PC-9 (cell line): ENCODE data around the gene FIZ1. TPM values are rescaled to one million over a fixed set of nuclear protein-coding genes. Genes with fewer than 3 reads are reported as not detected.

Experiments used
- BruUV-seq: library from RNA; stranded (reverse); fragments of 400-500 nt; replicated peaks from 2 replicates; lab custom pipeline; 2021; lab: Mats Ljungman, UMichigan
- CTCF ChIA-PET: fragments of 300-600 bp; sonication (Branson Sonifier 250); formaldehyde crosslinking; loops from one replicate; lab custom pipeline; 2022; ENCODE audit warnings: antibody characterized with exemption; lab: Charles Lee
- POLR2A ChIA-PET: fragments of 300-600 bp; sonication (Branson Sonifier 250); formaldehyde crosslinking; loops from one replicate; lab custom pipeline; 2022; ENCODE audit warnings: antibody characterized with exemption; ENCODE audit not compliant: unreplicated experiment; lab: Charles Lee
- DNase-seq, 2 experiments: peaks; one replicate each; pipeline versions ENCODE4 v3.0.0 to v3.0.0-alpha.2; 2015 to 2022; ENCODE audit warnings: mixed read lengths in 1 of 2
- H2AFZ ChIP-seq: fragments of 200-600 bp; sonication (generic); 2 replicates; pipeline ENCODE4 v1.8.1; 2017; ENCODE audit warnings: antibody characterized with exemption
- H3F3A ChIP-seq: fragments of 200-600 bp; sonication (generic); 2 replicates; pipeline ENCODE4 v1.8.1; 2017; ENCODE audit warnings: antibody characterized with exemption, mild to moderate bottlenecking, low read depth; ENCODE audit not compliant: insufficient read depth
- H3K27ac ChIP-seq: fragments of 200-600 bp; sonication (generic); 2 replicates; pipeline ENCODE4 v1.6.1; 2016; ENCODE audit warnings: mixed run types
- H3K27me3 ChIP-seq: fragments of 200-600 bp; sonication (generic); 2 replicates; pipeline ENCODE4 v1.6.1; 2016; ENCODE audit warnings: low read depth, mixed run types; ENCODE audit not compliant: insufficient read depth
- H3K36me3 ChIP-seq: fragments of 200-600 bp; sonication (generic); 2 replicates; pipeline ENCODE4 v1.6.1; 2016; ENCODE audit warnings: low read depth, mixed run types
- H3K4me1 ChIP-seq: fragments of 200-600 bp; sonication (generic); replicated peaks from 2 replicates; pipeline ENCODE4 v1.6.1; 2016; ENCODE audit warnings: mixed run types; ENCODE audit not compliant: insufficient read depth
- H3K4me2 ChIP-seq: fragments of 200-600 bp; sonication (generic); 2 replicates; pipeline ENCODE4 v1.6.1; 2017; ENCODE audit warnings: mixed run types
- H3K4me3 ChIP-seq: fragments of 200-600 bp; sonication (generic); 2 replicates; pipeline ENCODE4 v1.6.1; 2016; ENCODE audit warnings: mixed run types
- H3K79me2 ChIP-seq: fragments of 200-600 bp; sonication (generic); 2 replicates; pipeline ENCODE4 v1.6.1; 2017; ENCODE audit warnings: low read depth, mixed run types
- H3K9me2 ChIP-seq: fragments of 200-600 bp; sonication (generic); 2 replicates; pipeline ENCODE4 v1.8.1; 2017; ENCODE audit warnings: mild to moderate bottlenecking; ENCODE audit not compliant: insufficient read depth
- H3K9me3 ChIP-seq: fragments of 200-600 bp; sonication (generic); 2 replicates; pipeline ENCODE4 v1.8.1; 2016; ENCODE audit warnings: low read depth; ENCODE audit not compliant: insufficient read depth
- H4K20me1 ChIP-seq: fragments of 200-600 bp; sonication (generic); 2 replicates; pipeline ENCODE4 v1.8.1; 2017; ENCODE audit not compliant: insufficient read depth
- CTCF ChIP-seq: fragments of 200-600 bp; sonication (generic); conservative IDR thresholded peaks from 2 replicates; pipeline ENCODE4 v1.6.1; 2017; ENCODE audit warnings: mixed run types, antibody characterized with exemption, mild to moderate bottlenecking, moderate library complexity
- EZH2 ChIP-seq: fragments of 200-600 bp; sonication (generic); IDR thresholded peaks from 2 replicates; pipeline ENCODE4 v1.8.0; 2017; ENCODE audit warnings: antibody characterized with exemption, low read depth
- intact Hi-C: fragments of 100-400 bp; cut with micrococcal nuclease; formaldehyde crosslinking; loops from one replicate; pipeline ENCODE4 v1.10.0; 2022; ENCODE audit not compliant: unreplicated experiment
- total RNA-seq: library from RNA; stranded (reverse); gene quantifications from 2 replicates; pipeline ENCODE4 v1.2.3, GENCODE V29; 2021

FIZ1 gene
- total RNA-seq, 1 experiment from 2014 or later: 25.4 TPM

- Histone ChIP-seq H3K4me3 (no peak overlapping the region), H3K9me2 (no peaks in the 10 kb centered on the region), H3K4me1 (peaks cover 29% of the 10 kb centered on the region), H3K79me2 (peaks cover 34% of the 10 kb centered on the region), H3F3A (peaks cover 41% of the 10 kb centered on the region), H4K20me1 (peaks cover 10% of the 10 kb centered on the region), H2AFZ (no peak overlapping the region), H3K4me2 (no peak overlapping the region), H3K27ac (no peak overlapping the region), H3K36me3 (no peaks in the 10 kb centered on the region), H3K27me3 (no peaks in the 10 kb centered on the region), H3K9me3 (no peaks in the 10 kb centered on the region)
- POLR2A ChIA-PET: no interaction called here
- intact Hi-C loops: no loop called here
- no TSS peak for BruUV-seq
- peak in 1 of 2 experiments; percentile 11 for DNase-seq
- TF ChIP-seq CTCF (no peak), EZH2 (no peak)
- CTCF ChIA-PET: interaction anchor here (0.7 kb wide), 1 partner anchor 52 kb away, joined by 6 read pairs; no protein-coding TSS in a partner anchor
These were observed 3.0 kb upstream of the FIZ1 start for GRCh38 chr19:55602104-55603001.

GRCh38 chr19:55601084-55601483 is 1.8 kb upstream of the FIZ1 start:
- Histone ChIP-seq H3K27me3 (no peaks in the 10 kb centered on the region), H3K4me2 (peak overlapping the region; percentile 97), H3K36me3 (0 out of 2 replicates have a peak, but pooled peaks cover 4% of the 10 kb centered on the region), H4K20me1 (no peaks in the 10 kb centered on the region), H3K4me1 (peaks cover 22% of the 10 kb centered on the region), H3K27ac (no peak overlapping the region), H3F3A (peaks cover 40% of the 10 kb centered on the region), H3K9me3 (no peaks in the 10 kb centered on the region), H3K4me3 (peak overlapping the region; percentile 91; the same call in 1 of the 2 replicates), H2AFZ (no peak overlapping the region), H3K79me2 (peaks cover 23% of the 10 kb centered on the region), H3K9me2 (no peaks in the 10 kb centered on the region)
- TSS peak; percentile 27 for BruUV-seq
- intact Hi-C loops: no loop called here
- ChIA-PET CTCF (no interaction called here), POLR2A (interaction anchor here (0.5 kb wide), 1 partner anchor 20 kb away, joined by 5 read pairs; the partner anchor contains the start of gene ZNF579)
- DNase-seq: peak in 1 of 2 experiments; percentile 34
- TF ChIP-seq EZH2 (no peak), CTCF (no peak)

GRCh38 chr19:55600662-55601028 is 1.3 kb upstream of the FIZ1 start:
- Histone ChIP-seq H3K36me3 (peaks cover 4% of the 10 kb centered on the region; the same call in 1 of the 2 replicates), H3K4me2 (peak overlapping the region; percentile 97), H3F3A (peaks cover 40% of the 10 kb centered on the region), H4K20me1 (no peaks in the 10 kb centered on the region), H3K27me3 (no peaks in the 10 kb centered on the region), H3K4me3 (peak overlapping the region; percentile 91), H2AFZ (peak overlapping the region; percentile 70; the same call in 1 of the 2 replicates), H3K4me1 (peaks cover 22% of the 10 kb centered on the region), H3K27ac (no peak overlapping the region), H3K9me2 (no peaks in the 10 kb centered on the region), H3K9me3 (no peaks in the 10 kb centered on the region), H3K79me2 (peaks cover 19% of the 10 kb centered on the region)
- ChIA-PET POLR2A (no interaction called here), CTCF (no interaction called here)
- no peak for DNase-seq
- TF ChIP-seq CTCF (no peak), EZH2 (no peak)
- BruUV-seq: no TSS peak
- intact Hi-C loops: no loop called here
